Loucy (cell line): ENCODE data around the gene GATA3.

Source experiments
- CTCF ChIP-seq: fragments of 200-600 bp; sonication (generic); conservative IDR thresholded peaks from 2 replicates; pipeline ENCODE4 v1.5.1; 2014; ENCODE audit warnings: mild to moderate bottlenecking, antibody characterized with exemption, low read length
- EZH2phosphoT487 ChIP-seq: fragments of 200-600 bp; IDR thresholded peaks from 2 replicates; pipeline ENCODE4 v1.6.1; 2018; ENCODE audit warnings: antibody characterized with exemption, mild to moderate bottlenecking, moderate library complexity, borderline replicate concordance

GRCh38 chr10:8054494-8055407, at the start of gene GATA3:
- no peak for TF ChIP-seq CTCF
- no peak for TF ChIP-seq EZH2phosphoT487
